Uterus (tissue), 4 donors: ENCODE measurements around the gene DIP2B. TPM values are rescaled to one million over a fixed set of nuclear protein-coding genes. Genes with fewer than 3 reads are reported as not detected.

Experiments
- DNase-seq, 2 donors: peaks; one replicate each; pipeline ENCODE4 v3.0.0-alpha.2; 2019 to 2020
- H3K27ac ChIP-seq, 2 donors: fragments of 200-600 bp; sonication (generic); 1 replicate in 1 of 2; 2 replicates in 1 of 2; pipeline ENCODE4 v1.5.1; 2016 to 2018
- H3K27me3 ChIP-seq, 2 donors: fragments of 200-600 bp; sonication (generic); one replicate each; pipeline ENCODE4 v1.5.1; 2018 to 2019; ENCODE audit warnings: control low read depth in 1 of 2
- H3K36me3 ChIP-seq, 2 donors: fragments of 200-600 bp; sonication (generic); one replicate each; pipeline ENCODE4 v1.5.1; 2019; ENCODE audit warnings: control low read depth in 1 of 2
- H3K4me1 ChIP-seq, 2 donors: fragments of 200-600 bp; sonication (generic); one replicate each; pipeline ENCODE4 v1.5.1; 2018 to 2019; ENCODE audit warnings: control low read depth in 1 of 2
- H3K4me3 ChIP-seq, 2 donors: fragments of 200-600 bp; sonication (generic); 1 replicate in 1 of 2; 2 replicates in 1 of 2; pipeline ENCODE4 v1.5.1; 2018 to 2019; ENCODE audit warnings: mild to moderate bottlenecking in 1 of 2
- H3K9me3 ChIP-seq, 2 donors: fragments of 200-600 bp; sonication (generic); one replicate each; pipeline ENCODE4 v1.5.1; 2019; ENCODE audit warnings: control low read depth in 1 of 2
- CTCF ChIP-seq, 4 experiments: fragments of 200-600 bp in 2 of 4; fragments of 450-650 bp in 2 of 4; sonication (generic) in 2 of 4; IDR thresholded peaks; one replicate each; pipeline ENCODE4 v1.5.1; 2016 to 2019; ENCODE audit warnings: antibody characterized with exemption in 4 of 4, mild to moderate bottlenecking in 2 of 4, moderate library complexity in 1 of 4
- POLR2A ChIP-seq, 2 donors: fragments of 450-650 bp; IDR thresholded peaks; one replicate each; pipeline ENCODE4 v1.6.1; 2016; ENCODE audit warnings: antibody characterized with exemption in 2 of 2, mild to moderate bottlenecking in 1 of 2, moderate library complexity in 1 of 2
- intact Hi-C: fragments of 100-400 bp; cut with DNase I; formaldehyde crosslinking; loops from one replicate; pipeline ENCODE4 v1.15.1; 2023; ENCODE audit warnings: low total_unique reads
- total RNA-seq, 4 donors: library from RNA; depleted of rRNA in 3 of 4; stranded (reverse); fragments of >200 nt in 3 of 4; gene quantifications; one replicate each; pipeline versions ENCODE4 v1.1.0 to v1.2.4, GENCODE V29; 2014 to 2023
- donor health status: DM: yes; HTN: yes; CAD: no.

The DIP2B gene
- total RNA-seq, 4 donors from 2014 or later = 5.6 to 47.0 (median 14.9) TPM

DNA sequence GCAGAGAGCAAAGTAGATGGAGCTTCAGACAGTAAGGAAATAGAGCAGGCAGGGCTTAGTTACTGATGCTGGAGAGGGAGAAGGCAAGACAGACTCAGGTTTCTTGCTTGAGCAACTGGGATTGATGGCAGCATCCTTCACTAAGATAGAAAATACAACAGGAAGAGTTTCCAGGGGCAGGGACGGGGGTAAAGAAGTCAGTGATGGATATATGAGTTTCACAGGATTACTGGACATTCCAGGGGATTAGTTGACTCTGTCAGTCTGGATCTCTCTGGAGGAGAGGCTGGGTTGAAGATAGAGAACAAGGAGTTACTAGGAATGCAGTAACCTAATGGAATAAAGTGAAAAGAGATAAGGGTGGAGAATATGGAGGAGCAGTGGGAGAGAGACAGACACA is 184.7 kb downstream of the DIP2B start:
- intact Hi-C loops = no loop called here
- no peak for TF ChIP-seq POLR2A (IDR thresholded peaks at IDR 0.05)
- no peak for TF ChIP-seq CTCF (IDR thresholded peaks at IDR 0.05)
- Histone ChIP-seq H3K4me3 (no peak overlapping the region), H3K36me3 (no peaks in the 10 kb centered on the region), H3K9me3 (no peaks in the 10 kb centered on the region), H3K27me3 (no peaks in the 10 kb centered on the region), H3K27ac (no peak overlapping the region), H3K4me1 (no peaks in the 10 kb centered on the region)
- DNase-seq = no peak

DNA sequence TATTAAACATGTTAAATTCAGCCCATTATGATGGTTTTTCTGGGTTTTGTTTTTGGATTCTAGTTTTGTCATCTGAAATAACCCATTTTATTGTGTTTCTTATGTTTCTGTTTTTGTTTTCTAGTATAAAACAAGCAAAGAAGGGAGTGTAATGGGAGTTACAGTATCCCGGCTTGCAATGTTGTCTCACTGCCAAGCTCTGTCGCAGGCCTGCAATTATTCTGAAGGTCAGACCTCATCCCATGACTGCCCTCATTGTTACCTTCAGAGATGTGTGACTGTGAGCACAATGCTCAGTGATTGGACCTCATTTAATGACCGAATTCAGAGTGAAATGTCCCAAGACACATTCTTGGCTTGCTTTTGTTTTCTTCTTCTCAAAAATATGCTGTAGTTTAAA is 186.1 kb downstream of the DIP2B start:
- Histone ChIP-seq H3K9me3 (no peaks in the 10 kb centered on the region), H3K4me3 (no peak overlapping the region), H3K36me3 (no peaks in the 10 kb centered on the region), H3K27me3 (no peaks in the 10 kb centered on the region), H3K27ac (no peak overlapping the region), H3K4me1 (no peaks in the 10 kb centered on the region)
- TF ChIP-seq CTCF (IDR thresholded peaks at IDR 0.05) = no peak
- no peak for TF ChIP-seq POLR2A (IDR thresholded peaks at IDR 0.05)
- intact Hi-C loops = no loop called here
- DNase-seq = no peak

- Histone ChIP-seq H3K4me3 (no peak overlapping the region), H3K27ac (no peak overlapping the region), H3K27me3 (no peaks in the 10 kb centered on the region), H3K9me3 (no peaks in the 10 kb centered on the region), H3K36me3 (no peaks in the 10 kb centered on the region), H3K4me1 (no peaks in the 10 kb centered on the region)
- TF ChIP-seq CTCF (IDR thresholded peaks at IDR 0.05) = no peak
- no peak for TF ChIP-seq POLR2A (IDR thresholded peaks at IDR 0.05)
- intact Hi-C loops = no loop called here
- no peak for DNase-seq
Observed at GRCh38 chr12:50695961-50696360, 191.2 kb downstream of the DIP2B start.

DNA sequence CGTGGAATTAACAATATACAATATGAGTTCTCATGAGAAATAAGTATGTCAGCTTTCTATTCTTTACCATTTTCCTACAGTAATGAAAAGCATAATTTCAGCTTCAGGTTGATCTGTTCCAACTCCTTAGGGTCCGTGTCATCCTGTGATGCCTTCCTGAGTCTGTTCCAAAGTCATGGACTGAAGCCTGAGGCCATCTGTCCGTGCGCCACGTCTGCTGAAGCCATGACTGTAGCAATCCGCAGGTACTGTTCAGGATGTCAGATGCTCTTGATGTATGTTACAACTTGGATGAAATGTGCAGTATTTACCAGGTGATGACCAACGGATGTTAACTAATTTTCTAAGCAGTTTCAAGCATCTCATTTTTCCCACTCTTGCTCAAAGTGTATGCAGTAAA is 192.1 kb downstream of the DIP2B start:
- no peaks in the 10 kb centered on the region for H3K4me1 ChIP-seq
- TF ChIP-seq POLR2A (IDR thresholded peaks at IDR 0.05) = no peak
- no peak for TF ChIP-seq CTCF (IDR thresholded peaks at IDR 0.05)
- no peak for DNase-seq
- H3K27ac ChIP-seq = no peak overlapping the region
- intact Hi-C loops = no loop called here
- no peaks in the 10 kb centered on the region for H3K36me3 ChIP-seq
- H3K4me3 ChIP-seq = no peak overlapping the region
- H3K9me3 ChIP-seq = no peaks in the 10 kb centered on the region
- H3K27me3 ChIP-seq = no peaks in the 10 kb centered on the region

DNA sequence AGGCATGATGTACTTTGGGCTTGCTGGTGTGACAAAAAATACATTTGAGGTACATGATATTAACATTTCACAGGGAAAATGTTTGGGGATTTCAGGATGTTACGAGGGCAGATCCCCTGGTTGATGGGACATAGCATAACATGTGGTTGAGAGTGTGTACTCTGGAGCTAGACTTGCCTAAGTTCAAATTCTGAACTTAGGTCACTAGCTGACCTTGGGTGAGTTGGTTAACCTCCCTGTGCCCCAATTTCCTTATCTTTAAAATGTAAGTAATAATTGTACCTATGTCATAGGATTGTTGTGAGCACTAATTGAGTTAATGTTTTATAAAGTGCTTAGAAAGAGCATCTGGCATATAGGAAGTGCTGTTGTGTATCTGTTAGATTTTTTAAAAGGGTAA is 194.4 kb downstream of the DIP2B start:
- TF ChIP-seq POLR2A (IDR thresholded peaks at IDR 0.05) (no peak), CTCF (IDR thresholded peaks at IDR 0.05) (no peak)

More for the DNA sequence above, 194.4 kb downstream of the DIP2B start:
- no peaks in the 10 kb centered on the region for H3K4me1 ChIP-seq
- no peaks in the 10 kb centered on the region for H3K36me3 ChIP-seq
- no peak for DNase-seq
- H3K27ac ChIP-seq = no peak overlapping the region
- no peak overlapping the region for H3K4me3 ChIP-seq
- H3K9me3 ChIP-seq = no peaks in the 10 kb centered on the region
- intact Hi-C loops = no loop called here
- H3K27me3 ChIP-seq = no peaks in the 10 kb centered on the region
